ENCODE results near the gene BRD2.

Gene BRD2

DNA sequence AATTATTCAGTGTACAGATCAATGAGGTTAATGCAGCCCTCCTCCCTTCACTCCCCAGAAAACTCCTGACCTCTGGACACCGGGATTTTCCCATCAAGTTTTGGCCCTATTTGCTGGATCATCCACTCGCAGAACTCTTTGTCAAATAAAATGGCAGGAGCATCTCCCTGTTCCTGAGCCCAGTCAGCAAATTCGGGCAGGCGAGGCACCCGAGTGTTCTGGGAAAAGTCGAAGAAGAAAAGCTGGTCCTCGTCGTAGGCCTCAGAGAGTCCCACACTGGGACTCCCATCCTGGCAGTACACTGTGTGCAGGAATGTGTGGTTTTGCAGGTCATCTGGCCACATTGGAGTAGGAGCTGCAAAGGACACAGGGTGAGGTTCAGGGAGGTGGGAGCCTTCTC lies 17.9 kb upstream of the BRD2 start:
- no peaks in the 10 kb centered on the region for H3K9me3 ChIP-seq (replicated peaks; ENCODE audit: low read length)
- no peaks in the 10 kb centered on the region for H3K36me3 ChIP-seq (ENCODE audit: insufficient read depth, low read length)
- no peak overlapping the region for H3K4me3 ChIP-seq (ENCODE audit: low read length)
- H3K4me1 ChIP-seq (ENCODE audit: control insufficient read depth, insufficient read depth, low read length), result no peaks in the 10 kb centered on the region
- H3K9ac ChIP-seq (ENCODE audit: low read depth, low read length), result no peak overlapping the region
- no peak overlapping the region for H3K4me2 ChIP-seq (ENCODE audit: low read length)
- H3K27me3 ChIP-seq (ENCODE audit: control insufficient read depth, insufficient read depth, low read length), result peaks cover 25% of the 10 kb centered on the region

DNA sequence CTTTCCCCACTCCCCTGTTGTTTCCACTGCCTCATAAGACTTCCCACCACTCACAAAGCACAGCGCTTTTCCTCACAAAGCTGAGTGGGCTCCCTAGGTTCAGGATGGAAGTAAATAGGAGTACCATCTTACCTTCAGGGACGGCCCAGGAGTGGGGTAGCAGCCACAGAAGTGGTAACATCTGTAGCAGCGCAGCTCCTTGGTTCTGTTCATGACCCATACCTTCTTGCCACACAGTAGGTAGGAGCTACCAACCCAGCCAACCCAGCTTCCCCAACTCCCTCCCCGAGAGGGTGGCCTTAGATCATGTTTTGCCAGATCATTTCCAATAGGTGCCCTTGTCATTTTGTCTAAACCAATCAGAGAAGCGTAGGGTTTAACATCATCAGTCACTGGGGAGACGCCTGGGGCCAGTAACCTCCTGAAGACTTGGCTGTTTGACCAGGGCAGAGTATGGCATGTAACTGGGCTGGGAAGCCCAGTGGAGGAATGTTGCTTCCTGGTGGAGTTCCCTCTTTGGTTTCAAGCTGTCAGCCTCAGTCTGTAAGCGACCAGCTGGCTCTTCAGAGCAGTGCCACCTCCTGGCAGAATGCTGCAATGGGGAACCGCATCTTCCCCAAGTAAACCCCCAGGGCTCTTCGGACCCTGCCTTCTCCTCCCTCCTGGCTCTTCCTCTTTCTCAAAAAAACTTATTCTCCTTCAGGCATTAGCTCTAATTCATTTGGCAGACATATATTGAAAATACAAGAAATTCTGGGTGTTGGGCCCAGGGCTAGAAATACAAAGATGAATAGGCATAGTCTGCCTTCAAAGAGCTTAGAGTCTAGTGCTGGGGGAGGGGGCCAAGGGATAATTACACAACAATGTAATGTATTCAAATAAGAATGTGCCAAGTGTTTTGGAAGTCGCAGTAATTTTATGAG lies 15.3 kb upstream of the BRD2 start, which contains the start of gene HLA-DMA:
TSS of gene HLA-DMA (minus strand) at position 281 of the 923 bp plus-strand sequence. CDS start at position 220, 61 bp downstream.
- no peak within 1 kb of the TSS for H3K4me3 ChIP-seq (ENCODE audit: low read length)
- no peaks in the 10 kb centered on the region for H3K4me1 ChIP-seq (ENCODE audit: control insufficient read depth, insufficient read depth, low read length)
- peak within 1 kb of the TSS; percentile 44 for H3K4me2 ChIP-seq (ENCODE audit: low read length)
- H3K27me3 ChIP-seq (ENCODE audit: control insufficient read depth, insufficient read depth, low read length), result peaks cover 11% of the 10 kb centered on the region
- H3K9me3 ChIP-seq (replicated peaks; ENCODE audit: low read length), result no peaks in the 10 kb centered on the region
- H3K36me3 ChIP-seq (ENCODE audit: insufficient read depth, low read length), result no peaks in the 10 kb centered on the region
- no peak within 1 kb of the TSS for H3K9ac ChIP-seq (ENCODE audit: low read depth, low read length)

DNA sequence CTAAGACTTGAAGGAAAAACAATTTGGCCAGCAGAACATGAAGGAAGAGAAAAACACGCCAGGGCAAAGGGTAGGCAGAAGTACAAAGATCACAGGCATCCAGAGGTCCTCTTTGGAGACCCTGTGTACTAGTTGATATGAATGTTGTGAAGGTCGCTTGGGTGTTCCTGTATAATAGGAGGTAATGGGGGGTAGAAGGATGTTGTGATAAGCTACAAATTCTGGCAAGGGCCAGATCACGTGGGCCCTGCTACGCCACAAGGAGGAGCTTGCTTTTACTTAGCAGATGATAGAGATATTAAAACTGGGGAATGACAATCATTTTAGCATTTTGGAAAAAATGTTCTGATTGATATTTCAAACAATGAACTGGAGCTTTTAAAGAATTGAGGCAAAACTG lies 14.6 kb upstream of the BRD2 start:
- H3K9ac ChIP-seq (ENCODE audit: low read depth, low read length), result no peak overlapping the region
- no peaks in the 10 kb centered on the region for H3K36me3 ChIP-seq (ENCODE audit: insufficient read depth, low read length)
- H3K4me2 ChIP-seq (ENCODE audit: low read length), result no peak overlapping the region
- H3K4me1 ChIP-seq (ENCODE audit: control insufficient read depth, insufficient read depth, low read length), result no peaks in the 10 kb centered on the region
- H3K4me3 ChIP-seq (ENCODE audit: low read length), result no peak overlapping the region
- no peaks in the 10 kb centered on the region for H3K9me3 ChIP-seq (replicated peaks; ENCODE audit: low read length)
- H3K27me3 ChIP-seq (ENCODE audit: control insufficient read depth, insufficient read depth, low read length), result peaks cover 4% of the 10 kb centered on the region

DNA sequence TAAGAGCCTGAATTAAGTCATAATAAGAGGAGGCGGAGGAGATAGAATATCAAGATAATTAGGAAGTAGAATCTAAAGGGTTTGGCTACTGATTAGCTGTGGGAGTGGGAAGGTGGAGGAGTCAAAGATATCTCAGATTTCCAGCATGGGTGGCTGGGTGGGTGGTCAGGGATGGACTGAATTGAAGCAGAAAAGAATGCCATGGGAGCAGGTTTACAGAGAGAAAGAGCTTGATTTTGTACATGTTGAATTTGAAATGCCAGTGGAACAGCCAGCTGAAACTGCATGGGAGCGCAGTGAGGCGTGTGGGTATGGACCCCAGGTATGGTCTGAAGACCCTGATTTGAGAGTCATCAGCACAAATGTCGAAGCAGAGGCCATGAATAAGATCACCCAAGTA lies 14.1 kb upstream of the BRD2 start:
- Histone ChIP-seq H3K9ac (ENCODE audit: low read depth, low read length) (no peak overlapping the region), H3K4me2 (ENCODE audit: low read length) (no peak overlapping the region), H3K4me1 (ENCODE audit: control insufficient read depth, insufficient read depth, low read length) (no peaks in the 10 kb centered on the region), H3K27me3 (ENCODE audit: control insufficient read depth, insufficient read depth, low read length) (no peaks in the 10 kb centered on the region), H3K36me3 (ENCODE audit: insufficient read depth, low read length) (no peaks in the 10 kb centered on the region), H3K4me3 (ENCODE audit: low read length) (no peak overlapping the region), H3K9me3 (replicated peaks; ENCODE audit: low read length) (no peaks in the 10 kb centered on the region)

DNA sequence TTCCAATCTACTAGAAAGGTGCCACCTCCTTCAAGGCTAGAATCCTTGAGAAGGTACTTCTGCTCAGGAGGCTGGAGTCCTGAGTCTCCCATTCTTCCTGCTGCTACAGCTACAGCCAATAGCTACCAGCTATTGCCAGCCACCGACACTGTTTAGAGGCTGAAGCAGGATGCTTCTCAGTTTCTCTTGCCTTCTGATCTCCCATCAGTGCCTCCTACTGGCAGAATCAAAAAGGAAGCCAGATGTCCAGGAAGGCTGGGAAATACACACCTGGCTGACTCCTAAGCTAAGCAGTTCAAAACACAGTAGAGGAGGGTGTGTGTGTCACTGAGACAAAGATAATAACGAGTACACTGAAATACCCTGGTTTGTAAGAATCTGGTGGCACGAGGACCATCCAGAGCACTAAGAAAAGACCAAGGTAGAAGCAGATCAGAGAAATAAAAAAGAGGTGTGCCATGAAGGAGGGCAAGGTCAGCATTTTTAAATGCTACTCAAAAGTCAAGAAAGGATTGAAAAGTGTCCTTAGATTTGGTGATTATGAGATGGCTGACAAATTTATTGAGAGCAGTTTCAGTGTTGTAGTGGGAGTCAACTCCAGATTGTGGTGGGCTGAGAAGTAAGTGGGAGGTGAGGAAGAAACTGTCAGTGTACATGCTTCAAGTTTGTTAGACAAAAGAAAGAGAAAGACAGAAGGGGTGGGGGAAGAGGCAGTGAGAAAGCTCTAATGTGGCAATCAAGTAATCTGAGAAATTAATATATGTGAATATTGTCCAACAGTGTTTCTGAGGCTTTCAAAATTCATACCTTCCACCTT lies 13.2 kb upstream of the BRD2 start:
- H3K9me3 ChIP-seq (replicated peaks; ENCODE audit: low read length), result no peaks in the 10 kb centered on the region
- no peaks in the 10 kb centered on the region for H3K36me3 ChIP-seq (ENCODE audit: insufficient read depth, low read length)
- H3K27me3 ChIP-seq (ENCODE audit: control insufficient read depth, insufficient read depth, low read length), result no peaks in the 10 kb centered on the region
- no peaks in the 10 kb centered on the region for H3K4me1 ChIP-seq (ENCODE audit: control insufficient read depth, insufficient read depth, low read length)
- no peak overlapping the region for H3K4me3 ChIP-seq (ENCODE audit: low read length)
- no peak overlapping the region for H3K9ac ChIP-seq (ENCODE audit: low read depth, low read length)
- H3K4me2 ChIP-seq (ENCODE audit: low read length), result no peak overlapping the region

DNA sequence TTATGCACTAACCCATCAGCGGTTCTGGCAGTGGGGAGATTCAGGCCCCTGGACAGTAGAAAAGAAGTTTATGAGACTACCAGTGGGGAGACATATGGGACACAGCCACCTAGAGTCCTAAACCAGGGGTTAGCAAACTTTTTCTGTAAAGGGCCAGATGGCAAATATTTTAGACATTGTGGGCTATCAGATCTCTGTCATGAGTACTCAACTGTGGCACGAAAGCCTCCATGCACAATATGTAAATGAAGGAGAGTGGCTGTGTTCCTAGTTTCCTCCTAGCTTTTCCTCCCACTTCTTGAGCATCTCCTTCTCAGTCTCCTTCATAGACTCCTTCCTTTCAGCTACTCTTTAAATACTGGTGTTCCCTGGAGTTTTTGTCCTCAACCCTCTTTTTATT lies 12.2 kb upstream of the BRD2 start:
- Histone ChIP-seq H3K9ac (ENCODE audit: low read depth, low read length) (no peak overlapping the region), H3K4me3 (ENCODE audit: low read length) (no peak overlapping the region), H3K27me3 (ENCODE audit: control insufficient read depth, insufficient read depth, low read length) (no peaks in the 10 kb centered on the region), H3K4me1 (ENCODE audit: control insufficient read depth, insufficient read depth, low read length) (no peaks in the 10 kb centered on the region), H3K9me3 (replicated peaks; ENCODE audit: low read length) (no peaks in the 10 kb centered on the region), H3K4me2 (ENCODE audit: low read length) (no peak overlapping the region), H3K36me3 (ENCODE audit: insufficient read depth, low read length) (no peaks in the 10 kb centered on the region)

DNA sequence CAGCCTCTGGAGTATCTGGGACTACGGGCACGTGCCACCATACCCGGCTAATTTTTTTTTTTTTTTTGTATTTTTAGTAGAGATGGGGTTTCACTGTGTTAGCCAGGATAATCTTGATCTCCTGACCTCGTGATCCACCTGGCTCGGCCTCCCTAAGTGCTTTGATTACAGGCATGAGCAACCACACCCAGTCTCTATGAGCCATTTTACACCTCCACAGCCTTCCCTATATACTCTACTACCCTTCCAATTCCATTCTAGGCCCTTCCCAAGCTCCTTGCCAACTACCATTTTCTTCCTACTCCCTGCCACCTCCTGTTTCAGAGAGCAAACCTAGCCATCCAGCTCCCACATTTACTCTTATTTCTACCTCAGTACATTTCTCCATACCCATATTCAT lies 7.8 kb upstream of the BRD2 start:
- no peak overlapping the region for H3K9ac ChIP-seq (ENCODE audit: low read depth, low read length)
- H3K4me1 ChIP-seq (ENCODE audit: control insufficient read depth, insufficient read depth, low read length), result no peaks in the 10 kb centered on the region
- H3K4me3 ChIP-seq (ENCODE audit: low read length), result no peak overlapping the region
- H3K36me3 ChIP-seq (ENCODE audit: insufficient read depth, low read length), result no peaks in the 10 kb centered on the region
- H3K4me2 ChIP-seq (ENCODE audit: low read length), result no peak overlapping the region
- no peaks in the 10 kb centered on the region for H3K27me3 ChIP-seq (ENCODE audit: control insufficient read depth, insufficient read depth, low read length)
- H3K9me3 ChIP-seq (replicated peaks; ENCODE audit: low read length), result no peaks in the 10 kb centered on the region

DNA sequence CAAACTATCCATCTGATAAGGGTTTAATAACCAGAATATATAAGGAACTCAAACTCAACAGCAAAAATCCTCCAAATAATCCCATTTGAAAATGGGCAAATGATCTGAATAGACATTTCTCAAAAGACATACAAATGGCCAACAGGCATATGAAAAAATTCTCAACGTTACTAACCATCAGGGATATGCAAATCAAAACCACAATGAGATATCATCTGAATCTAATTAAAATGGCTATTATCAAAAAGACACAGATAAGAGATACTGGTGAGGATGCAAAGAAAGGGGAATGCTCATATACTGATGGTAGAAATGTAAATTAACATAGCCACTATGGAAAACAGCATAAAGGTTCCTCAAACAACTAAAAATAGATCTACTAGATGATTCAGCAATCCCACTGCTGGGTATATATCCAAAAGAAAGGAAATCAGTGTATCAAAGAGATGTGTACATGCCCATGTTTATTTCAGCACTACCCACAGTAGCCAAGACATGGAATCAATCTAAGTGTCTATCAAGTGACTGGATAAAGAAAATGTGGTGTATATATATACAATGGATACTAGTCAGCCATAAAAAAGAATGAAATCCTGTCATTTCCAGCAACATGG lies 6.1 kb upstream of the BRD2 start:
- no peaks in the 10 kb centered on the region for H3K27me3 ChIP-seq (ENCODE audit: control insufficient read depth, insufficient read depth, low read length)
- H3K9me3 ChIP-seq (replicated peaks; ENCODE audit: low read length), result no peaks in the 10 kb centered on the region
- no peak overlapping the region for H3K4me3 ChIP-seq (ENCODE audit: low read length)
- H3K4me1 ChIP-seq (ENCODE audit: control insufficient read depth, insufficient read depth, low read length), result peaks cover 8% of the 10 kb centered on the region
- H3K4me2 ChIP-seq (ENCODE audit: low read length), result no peak overlapping the region
- no peaks in the 10 kb centered on the region for H3K36me3 ChIP-seq (ENCODE audit: insufficient read depth, low read length)
- H3K9ac ChIP-seq (ENCODE audit: low read depth, low read length), result no peak overlapping the region

DNA sequence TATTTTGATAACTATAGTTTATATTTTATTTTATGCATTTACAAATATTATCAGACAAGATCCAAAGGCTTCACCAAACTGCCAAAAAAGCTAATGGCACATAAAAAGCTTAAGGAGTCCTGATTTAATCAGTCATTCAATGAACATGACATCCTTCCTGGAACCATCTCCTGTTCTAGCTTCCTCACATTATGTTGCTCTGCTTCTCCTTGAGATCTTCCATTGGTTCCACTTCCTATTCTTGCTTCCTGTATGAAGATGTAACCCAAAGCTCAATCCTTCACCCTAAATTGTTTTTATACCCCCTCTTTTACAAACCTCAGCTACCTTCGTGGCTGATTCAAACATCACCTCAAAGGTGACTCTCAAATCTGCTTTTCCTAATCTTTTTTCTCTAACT lies 4.5 kb upstream of the BRD2 start:
- Histone ChIP-seq H3K36me3 (ENCODE audit: insufficient read depth, low read length) (no peaks in the 10 kb centered on the region), H3K4me3 (ENCODE audit: low read length) (no peak overlapping the region), H3K9me3 (replicated peaks; ENCODE audit: low read length) (no peaks in the 10 kb centered on the region), H3K4me1 (ENCODE audit: control insufficient read depth, insufficient read depth, low read length) (peaks cover 12% of the 10 kb centered on the region), H3K9ac (ENCODE audit: low read depth, low read length) (no peak overlapping the region), H3K27me3 (ENCODE audit: control insufficient read depth, insufficient read depth, low read length) (no peaks in the 10 kb centered on the region), H3K4me2 (ENCODE audit: low read length) (no peak overlapping the region)

DNA sequence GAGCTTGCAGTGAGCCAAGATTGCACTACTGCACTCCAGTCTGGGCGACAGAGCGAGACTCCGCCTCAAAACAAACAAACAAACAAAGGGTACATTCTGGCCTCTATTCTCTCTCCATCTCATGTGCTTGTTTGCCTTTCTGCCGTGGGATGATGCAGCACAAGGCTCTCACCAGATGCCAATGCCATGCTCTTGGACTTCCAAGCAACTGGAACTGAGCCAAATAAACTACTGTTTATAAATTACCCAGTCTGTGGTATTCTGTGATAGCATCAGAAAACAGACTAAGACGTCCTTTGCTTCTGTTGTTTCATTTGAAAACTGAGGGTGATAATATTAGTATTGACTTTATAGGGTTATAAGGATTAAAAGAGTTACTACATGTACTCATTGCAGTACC lies 3.6 kb upstream of the BRD2 start:
- H3K4me1 ChIP-seq (ENCODE audit: control insufficient read depth, insufficient read depth, low read length), result peaks cover 14% of the 10 kb centered on the region

More for the DNA sequence above, 3.6 kb upstream of the BRD2 start:
- no peak overlapping the region for H3K9ac ChIP-seq (ENCODE audit: low read depth, low read length)
- no peak overlapping the region for H3K4me2 ChIP-seq (ENCODE audit: low read length)
- H3K27me3 ChIP-seq (ENCODE audit: control insufficient read depth, insufficient read depth, low read length), result no peaks in the 10 kb centered on the region
- no peaks in the 10 kb centered on the region for H3K9me3 ChIP-seq (replicated peaks; ENCODE audit: low read length)
- H3K4me3 ChIP-seq (ENCODE audit: low read length), result no peak overlapping the region
- H3K36me3 ChIP-seq (ENCODE audit: insufficient read depth, low read length), result no peaks in the 10 kb centered on the region
